Neural cell (in vitro differentiated cells): Measurements from ENCODE around the gene SH3BP4.

Experiments used
- CTCF ChIP-seq: fragments of 450-650 bp; IDR thresholded peaks from 2 replicates; pipeline ENCODE4 v1.5.1; 2014; ENCODE audit warnings: antibody characterized with exemption, mild to moderate bottlenecking, moderate library complexity; ENCODE audit not compliant: poor library complexity, severe bottlenecking
- EP300 ChIP-seq: fragments of 450-650 bp; conservative IDR thresholded peaks from 2 replicates; pipeline ENCODE4 v1.6.1; 2014; ENCODE audit warnings: antibody characterized with exemption, mild to moderate bottlenecking, moderate library complexity; ENCODE audit not compliant: poor library complexity, severe bottlenecking
- EZH2 ChIP-seq: fragments of 200-600, 300-800 bp; shearing (Covaris generic), sonication (generic); IDR thresholded peaks from 2 replicates; pipeline ENCODE4 v1.6.1; 2014; ENCODE audit warnings: antibody characterized with exemption, low read length, borderline replicate concordance, mild to moderate bottlenecking; ENCODE audit not compliant: insufficient read depth, poor library complexity, severe bottlenecking
- MXI1 ChIP-seq: fragments of 450-650 bp; conservative IDR thresholded peaks from 2 replicates; pipeline ENCODE4 v1.6.1; 2014; ENCODE audit warnings: antibody characterized with exemption, mild to moderate bottlenecking; ENCODE audit not compliant: poor library complexity, severe bottlenecking
- POLR2AphosphoS5 ChIP-seq: IDR thresholded peaks from 2 replicates; pipeline ENCODE4 v1.6.1; 2012
- RAD21 ChIP-seq: fragments of 450-650 bp; conservative IDR thresholded peaks from 2 replicates; pipeline ENCODE4 v1.6.1; 2014; ENCODE audit warnings: antibody characterized with exemption, mild to moderate bottlenecking, moderate library complexity
- REST ChIP-seq: IDR thresholded peaks from 2 replicates; pipeline ENCODE4 v1.6.1; 2012; ENCODE audit warnings: borderline replicate concordance
- SMC3 ChIP-seq: fragments of 450-650 bp; conservative IDR thresholded peaks from 2 replicates; pipeline ENCODE4 v1.6.1; 2014; ENCODE audit warnings: antibody characterized with exemption, mild to moderate bottlenecking, moderate library complexity; ENCODE audit not compliant: poor library complexity
- TAF1 ChIP-seq: IDR thresholded peaks from 2 replicates; pipeline ENCODE4 v1.6.1; 2012; ENCODE audit warnings: low read depth

DNA sequence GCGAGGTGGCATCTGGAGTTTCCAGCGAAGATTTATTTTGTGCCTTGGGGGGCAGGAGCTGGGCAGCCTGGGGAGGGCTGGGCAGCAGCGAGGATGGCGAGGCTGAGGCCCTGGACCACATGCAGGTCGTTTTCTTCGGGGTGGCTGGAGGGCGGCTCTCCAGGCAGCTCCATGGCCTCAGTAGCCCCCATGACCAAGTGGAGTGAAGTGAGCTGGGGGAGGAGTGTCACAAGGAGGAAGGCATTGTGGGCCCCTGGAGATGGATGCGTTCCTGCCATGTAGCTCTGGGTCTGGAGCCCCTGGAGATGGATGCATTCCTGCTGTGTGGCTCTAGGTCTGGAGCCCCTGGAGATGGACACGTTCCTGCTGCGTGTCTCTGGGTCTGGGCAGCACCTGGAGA, 40.4 kb downstream of the SH3BP4 start:
- TF ChIP-seq CTCF (no peak), SMC3 (no peak), REST (no peak), TAF1 (no peak), EZH2 (no peak), POLR2AphosphoS5 (no peak), MXI1 (no peak), EP300 (no peak), RAD21 (no peak)
